HG03460 (cell line): ENCODE results near the gene GALNT13.

Experiments used
- ATAC-seq: cut with Tn5 transposase; IDR thresholded peaks from one replicate; pipeline ENCODE4 v1.9.1; 2021; ENCODE audit not compliant: unreplicated experiment

Gene GALNT13

GRCh38 chr2:154394600-154394999, 522.9 kb downstream of the GALNT13 start:
- ATAC-seq: no peak

DNA sequence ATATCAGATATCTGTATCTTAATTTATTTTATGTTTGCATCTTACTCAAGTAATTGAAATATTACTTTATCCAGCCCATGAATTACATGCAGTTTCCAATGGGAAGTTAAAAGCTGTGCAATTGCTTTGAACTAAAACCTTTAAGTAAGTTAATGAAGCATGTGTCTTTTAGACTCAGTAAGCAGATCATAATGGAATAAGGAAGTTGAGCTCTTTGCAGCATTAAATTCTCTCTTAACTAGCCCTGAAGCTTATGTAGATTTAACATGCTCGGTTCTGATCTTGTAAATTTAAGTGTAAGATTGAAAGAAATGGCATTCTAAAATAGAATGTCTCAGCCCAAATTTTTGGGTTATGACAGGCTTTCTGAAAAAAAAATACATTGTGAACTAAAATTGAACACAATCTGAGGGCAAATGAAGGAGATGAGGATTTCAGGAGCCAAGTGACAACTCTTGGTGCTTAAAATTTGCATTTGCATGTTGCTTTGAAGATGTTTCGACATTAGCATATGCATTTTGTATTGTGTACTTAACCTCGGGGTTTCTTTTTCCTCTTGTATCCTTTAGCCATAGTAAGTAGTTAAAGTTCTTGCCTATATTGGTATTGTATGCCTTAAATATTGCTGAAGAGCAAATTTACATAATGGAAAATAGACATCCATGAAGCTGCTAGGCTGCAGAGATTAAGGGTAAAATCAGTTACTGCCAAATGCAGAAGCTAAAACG, 529.0 kb downstream of the GALNT13 start:
- no peak for ATAC-seq

DNA sequence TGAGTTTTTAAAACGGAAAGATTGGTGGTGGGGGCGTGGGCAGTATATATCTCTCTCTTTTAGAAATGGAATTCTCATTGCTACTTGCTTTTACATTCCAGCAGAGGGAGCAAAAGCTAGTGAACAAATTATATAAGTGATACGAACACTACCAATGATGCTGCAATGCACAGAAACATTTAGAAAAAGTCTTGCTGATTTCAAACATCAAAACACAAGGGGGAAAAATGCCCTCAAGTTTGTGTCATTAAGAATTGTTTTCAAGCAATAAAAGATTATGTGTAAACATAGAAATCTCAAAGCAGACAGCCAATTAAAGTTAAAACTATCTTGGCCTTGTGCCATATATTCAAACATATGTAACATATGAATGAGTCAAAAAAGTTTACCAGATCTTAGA, 530.5 kb downstream of the GALNT13 start:
- no peak for ATAC-seq

DNA sequence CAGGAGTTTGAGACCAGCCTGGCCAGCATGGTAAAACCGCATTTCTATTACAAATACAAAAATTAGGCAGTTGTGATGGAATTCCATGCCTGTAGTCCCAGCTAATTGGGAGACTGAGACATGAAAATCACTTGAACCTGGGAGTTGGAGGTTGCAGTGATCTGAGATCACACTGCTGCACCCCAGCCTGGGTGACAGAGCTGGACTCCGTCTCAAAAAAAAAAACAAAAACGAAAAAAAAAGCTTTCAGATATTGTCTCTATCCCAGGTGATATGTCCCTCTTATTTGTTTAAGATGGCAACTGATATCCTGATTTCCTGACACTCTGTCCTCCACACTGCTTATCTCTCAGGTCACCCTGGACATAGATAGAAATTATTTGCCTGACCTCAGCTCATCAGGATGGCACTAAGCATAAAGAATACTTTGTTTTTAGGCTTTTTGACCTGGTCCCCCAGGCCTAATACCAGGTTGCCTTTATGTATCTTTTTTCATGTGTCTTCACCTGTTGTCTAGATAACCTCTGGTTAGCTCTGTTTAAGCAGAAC, 531.6 kb downstream of the GALNT13 start:
- ATAC-seq: no peak

DNA sequence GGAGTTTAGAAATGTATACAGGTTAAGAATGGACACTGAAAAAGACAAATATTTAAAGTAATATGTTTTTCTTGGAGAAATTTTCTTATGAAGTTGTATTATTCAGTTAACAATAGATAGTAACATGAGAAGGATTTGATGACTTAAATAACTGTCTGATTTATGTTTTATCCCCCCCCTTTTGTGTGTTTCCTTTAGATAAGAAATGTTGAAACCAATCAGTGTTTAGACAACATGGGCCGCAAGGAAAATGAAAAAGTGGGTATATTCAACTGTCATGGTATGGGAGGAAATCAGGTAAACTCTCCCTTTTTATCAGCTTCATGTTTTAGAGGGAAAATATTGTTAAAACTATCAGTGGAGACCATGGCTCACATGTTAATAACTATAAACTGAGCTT, 537.1 kb downstream of the GALNT13 start:
- no peak for ATAC-seq

- no peak for ATAC-seq
Observed at GRCh38 chr2:154422251-154422650, 550.5 kb downstream of the GALNT13 start.

DNA sequence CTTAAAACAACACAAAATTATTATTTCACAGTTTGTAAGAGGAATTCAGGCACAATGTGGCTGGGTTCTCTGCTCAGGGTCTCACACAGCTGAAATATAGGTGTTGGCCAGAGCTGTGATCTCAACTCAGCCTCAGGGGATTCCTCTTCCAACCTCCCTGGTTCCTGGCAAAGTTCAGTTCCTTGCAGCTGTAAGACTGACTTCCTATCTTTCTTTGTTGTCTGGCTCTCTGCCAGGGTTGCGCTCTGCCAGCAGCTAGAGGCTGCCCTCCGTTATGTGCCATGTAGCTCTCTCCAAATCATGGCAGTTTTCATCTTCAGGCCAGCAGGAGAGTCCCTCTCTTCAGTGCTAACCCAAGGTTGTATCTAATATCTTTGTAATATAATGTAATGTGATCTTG, 554.3 kb downstream of the GALNT13 start:
- no peak for ATAC-seq

GRCh38 chr2:154427453-154427852, 555.7 kb downstream of the GALNT13 start:
- ATAC-seq: no peak

GRCh38 chr2:154428022-154428421, 556.3 kb downstream of the GALNT13 start:
- no peak for ATAC-seq

DNA sequence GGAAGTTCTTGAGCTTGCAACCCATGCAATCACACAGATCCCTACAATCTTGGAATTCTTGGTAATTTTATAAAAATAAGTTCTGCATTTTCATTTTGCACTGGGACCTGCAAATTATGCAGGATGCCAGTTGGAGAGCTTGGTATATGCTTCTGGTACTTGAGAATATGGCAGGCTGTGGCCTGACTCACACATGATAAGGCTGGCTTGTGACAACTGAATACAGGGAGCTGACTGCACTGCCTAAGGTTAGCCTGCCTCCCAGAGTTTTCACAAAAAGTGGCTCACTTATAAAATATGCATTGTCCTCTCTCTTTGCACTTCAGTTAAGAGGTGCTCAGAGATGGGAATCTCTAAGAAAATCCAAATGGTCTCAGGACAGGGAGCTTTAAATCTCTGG, 561.3 kb downstream of the GALNT13 start:
- ATAC-seq: no peak

DNA sequence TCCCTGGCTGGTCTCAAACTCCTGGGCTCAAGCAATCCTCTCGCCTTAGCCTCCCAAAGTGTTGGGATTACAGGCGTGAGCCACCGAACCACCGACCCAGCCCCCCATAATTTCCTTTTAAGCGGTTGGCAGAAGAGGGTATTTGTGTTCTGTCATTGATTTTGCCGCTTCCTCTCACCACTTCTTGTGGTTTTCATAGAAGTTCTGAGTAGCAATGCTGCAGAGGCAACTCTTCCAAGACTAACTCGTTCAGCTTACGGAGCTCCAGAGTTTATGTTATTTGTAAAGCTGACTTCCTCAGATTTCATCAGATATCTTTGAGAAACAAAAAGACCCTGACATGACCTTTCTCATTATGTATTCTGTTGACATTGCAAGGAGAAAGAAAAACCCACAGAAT, 565.4 kb downstream of the GALNT13 start:
- no peak for ATAC-seq

- no peak for ATAC-seq
Observed at GRCh38 chr2:154439156-154439555, 567.4 kb downstream of the GALNT13 start.

- ATAC-seq: no peak
Observed at GRCh38 chr2:154443919-154444318, 572.2 kb downstream of the GALNT13 start.

DNA sequence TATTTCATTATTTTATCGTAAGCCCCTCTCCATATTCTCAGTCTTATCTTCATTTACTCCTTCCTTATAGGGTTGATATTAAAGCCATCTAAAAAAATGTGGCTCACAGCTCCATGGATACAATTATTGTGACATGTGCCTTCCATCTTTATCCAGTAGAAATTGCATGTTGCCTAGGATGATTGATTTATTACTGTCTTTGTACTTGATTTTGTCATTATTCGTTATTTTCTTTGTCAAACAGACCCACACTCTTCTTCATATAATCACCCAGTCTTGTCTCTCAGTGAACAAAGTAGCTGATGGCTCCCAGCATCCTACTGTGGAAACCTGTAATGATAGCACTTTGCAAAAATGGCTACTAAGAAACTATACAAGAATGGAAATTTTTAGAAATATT, 574.6 kb downstream of the GALNT13 start:
- no peak for ATAC-seq

DNA sequence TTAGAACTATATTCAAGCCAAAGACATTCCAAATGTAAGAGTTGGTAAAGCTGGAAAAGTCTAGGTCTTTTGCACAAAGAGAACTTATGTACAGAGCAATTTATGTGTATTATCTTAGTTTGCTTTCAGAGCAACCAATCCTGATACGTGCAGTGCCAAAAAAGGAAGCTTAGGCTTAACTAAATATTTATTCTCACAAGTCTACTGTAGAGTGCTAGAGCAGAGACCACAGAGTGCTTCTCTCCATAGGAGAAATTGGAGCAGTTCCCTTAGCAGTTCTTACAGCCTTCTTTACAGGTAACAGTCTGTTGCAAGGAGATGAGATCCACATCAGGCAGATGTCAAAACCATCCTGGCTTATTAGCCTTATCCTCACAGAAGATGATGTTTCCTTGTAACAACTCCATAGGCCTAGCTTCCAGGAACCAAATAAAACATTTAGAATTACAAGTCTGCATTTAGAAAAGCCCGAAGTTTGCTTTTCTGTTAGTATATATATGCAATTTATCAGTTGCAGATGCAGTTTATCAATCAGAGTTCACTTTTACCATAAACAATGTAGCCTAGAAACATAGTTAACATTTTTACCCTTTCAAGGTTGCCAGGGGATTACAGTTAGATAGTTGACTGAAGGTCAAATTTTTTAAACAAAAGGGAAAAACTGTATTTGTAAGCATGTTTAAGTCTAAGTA, 576.2 kb downstream of the GALNT13 start:
- no peak for ATAC-seq

GRCh38 chr2:154449951-154450658, 578.4 kb downstream of the GALNT13 start:
- no peak for ATAC-seq

DNA sequence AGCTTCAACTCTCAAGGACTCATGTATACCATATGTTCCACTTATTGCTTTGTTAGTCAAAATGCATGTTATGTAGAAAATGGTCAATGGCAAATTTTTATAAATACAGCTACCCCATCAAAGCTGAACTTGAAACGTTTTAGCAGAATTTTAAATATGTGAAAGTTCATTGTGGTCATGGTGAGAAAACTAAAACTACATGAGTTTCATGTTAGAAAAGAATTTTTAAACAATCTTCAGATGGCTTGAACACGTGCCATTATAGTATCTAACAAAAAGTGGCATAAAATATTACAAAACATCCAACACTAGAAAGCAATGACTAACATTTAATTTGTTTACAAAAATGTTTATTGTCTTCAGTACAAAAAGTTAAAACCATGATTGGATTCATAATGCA, 580.7 kb downstream of the GALNT13 start:
- no peak for ATAC-seq

GRCh38 chr2:154452906-154453493, 581.3 kb downstream of the GALNT13 start:
- ATAC-seq: no peak

- ATAC-seq: no peak
Observed at GRCh38 chr2:154455166-154455565, 583.4 kb downstream of the GALNT13 start.

DNA sequence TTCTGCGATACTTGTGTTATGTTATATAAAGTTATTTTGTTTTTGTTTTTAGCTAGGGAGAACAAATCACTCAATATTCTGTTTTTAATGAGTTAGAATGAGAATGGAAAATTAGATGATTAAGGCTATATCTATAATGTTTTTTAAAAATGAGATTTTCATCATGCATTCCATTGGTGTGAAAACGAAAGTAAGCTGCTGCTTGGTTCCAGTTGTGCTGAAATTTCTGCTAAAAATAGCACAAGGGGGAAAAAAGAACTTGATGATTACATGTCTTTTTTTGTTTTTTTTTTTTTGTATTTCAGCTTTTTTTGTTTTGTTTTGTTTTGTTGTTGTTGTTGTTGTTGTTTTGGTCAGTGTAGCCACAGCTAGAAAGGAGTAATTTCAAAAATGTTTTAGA, 584.1 kb downstream of the GALNT13 start:
- no peak for ATAC-seq

GRCh38 chr2:154457286-154457685, 585.6 kb downstream of the GALNT13 start:
- no peak for ATAC-seq
